CD4-positive, alpha-beta T cell treated with Interleukin-15 for 4 hours (primary cell): ENCODE data around the gene BAHCC1.
"Not testable (repeated sequence)": the region's sequence is repeated elsewhere in the genome, so short reads cannot be mapped to it uniquely, and the experiment has no call there.

Experiments used
- DNase-seq: peaks from one replicate; pipeline ENCODE4 v3.0.0-alpha.2; 2020; ENCODE audit warnings: low spot score

Gene BAHCC1

DNA sequence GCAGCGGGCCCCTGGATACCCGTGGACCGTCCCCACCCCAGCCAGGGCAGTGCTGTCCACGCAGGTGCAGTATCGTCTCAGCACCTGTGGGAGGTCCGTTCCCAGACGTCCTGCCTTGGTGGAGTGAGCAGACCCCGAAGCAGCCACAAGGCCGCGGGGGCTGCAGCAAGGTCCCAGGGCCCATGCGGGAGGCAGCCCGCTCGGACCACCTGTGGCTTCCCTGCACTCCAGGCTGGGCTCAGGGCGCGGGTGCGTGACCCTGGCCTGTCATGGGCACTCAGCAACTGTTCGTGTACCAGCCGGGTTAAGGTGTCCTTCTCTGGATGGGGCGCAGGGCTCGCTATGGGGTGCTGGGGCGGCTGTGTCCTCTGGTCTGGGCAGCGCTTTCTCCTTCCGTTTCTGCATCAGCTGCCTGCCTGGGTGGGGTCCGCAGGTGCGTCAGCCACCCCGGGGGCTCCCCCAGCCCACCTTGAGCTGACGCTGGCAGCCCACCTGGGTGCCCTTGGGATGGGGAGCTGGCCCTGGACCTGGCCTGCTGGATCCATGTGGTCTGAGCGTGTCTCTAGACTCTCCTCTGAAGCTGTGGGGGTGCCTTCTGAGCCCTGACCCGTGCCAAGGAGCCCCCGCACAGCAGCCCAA, 18.4 kb downstream of the BAHCC1 start:
- DNase-seq, result no peak

DNA sequence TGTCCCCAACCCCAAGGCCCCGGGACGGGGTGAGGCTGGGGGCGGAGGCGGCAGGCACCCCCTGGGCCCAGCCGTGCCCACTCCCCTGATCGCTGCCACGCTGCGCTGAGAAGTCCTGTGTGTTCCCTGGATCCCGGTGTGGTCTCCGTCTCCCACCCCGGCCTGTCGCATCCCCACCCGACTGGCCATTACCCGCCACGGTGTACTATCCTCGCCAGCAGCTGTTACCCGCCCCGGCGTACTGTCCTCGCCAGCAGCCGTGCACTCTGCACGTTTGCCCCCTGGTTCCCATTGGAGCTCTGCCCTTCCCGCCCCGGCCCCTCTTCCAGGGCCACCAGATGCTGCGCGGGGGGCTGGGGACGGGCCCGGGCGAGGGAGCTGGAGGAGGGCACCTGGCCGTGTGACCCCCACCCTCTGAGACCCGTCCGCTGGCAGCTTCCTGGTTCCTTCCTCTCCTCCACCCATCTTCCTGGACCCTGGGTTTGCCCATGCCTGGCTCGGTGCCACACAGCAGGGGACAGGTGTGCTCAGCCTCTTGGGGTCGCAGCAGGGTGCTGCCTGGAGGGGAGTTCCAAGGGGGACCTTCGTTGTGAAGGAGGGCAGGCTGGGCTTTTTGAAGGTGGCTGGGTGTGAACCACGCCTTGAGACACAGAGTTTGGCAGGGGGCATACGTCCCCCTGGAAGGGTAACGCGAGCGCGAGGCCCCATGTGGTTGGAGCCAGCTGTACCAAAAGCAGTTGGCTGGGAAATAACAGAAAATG, 19.7 kb downstream of the BAHCC1 start:
- DNase-seq, result no peak

DNA sequence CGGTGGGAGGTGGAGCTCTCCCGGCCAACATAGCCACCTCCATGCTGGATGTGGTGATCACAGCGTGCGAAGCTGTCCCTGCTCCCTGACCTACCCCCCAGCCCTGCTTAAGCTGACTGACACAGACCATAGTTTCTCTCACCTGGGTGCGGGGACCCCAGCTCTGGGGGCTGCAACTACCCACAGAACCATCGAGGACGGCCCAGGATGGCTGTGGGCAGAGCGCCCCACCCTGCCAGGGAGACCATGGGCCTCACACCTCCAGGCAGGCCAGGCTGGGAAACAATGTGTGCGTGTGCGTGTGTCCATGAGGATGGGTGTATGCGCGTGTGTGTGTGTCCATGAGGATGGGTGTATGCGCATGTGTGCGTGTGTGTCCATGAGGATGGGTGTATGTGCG, 20.4 kb downstream of the BAHCC1 start:
- no peak for DNase-seq

DNA sequence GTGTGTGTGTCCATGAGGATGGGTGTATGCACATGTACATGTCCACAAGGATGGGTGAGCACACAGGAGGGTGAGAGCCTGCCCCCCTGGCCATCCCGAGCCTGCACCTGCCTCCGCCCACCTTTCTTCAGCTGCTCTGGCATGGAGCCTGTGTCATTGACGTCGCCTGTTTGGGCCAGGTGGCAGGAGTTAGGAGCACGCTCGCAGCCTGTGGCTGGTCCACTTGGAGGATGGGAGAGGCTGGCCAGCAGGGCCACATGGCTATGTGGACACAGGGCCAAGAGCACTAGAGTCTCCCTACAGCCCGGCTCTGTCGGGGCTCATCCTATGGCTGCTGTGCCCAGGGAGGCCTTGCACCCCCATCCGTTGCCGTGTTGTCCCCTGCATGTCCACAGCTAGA, 21.4 kb downstream of the BAHCC1 start:
- DNase-seq, result no peak

DNA sequence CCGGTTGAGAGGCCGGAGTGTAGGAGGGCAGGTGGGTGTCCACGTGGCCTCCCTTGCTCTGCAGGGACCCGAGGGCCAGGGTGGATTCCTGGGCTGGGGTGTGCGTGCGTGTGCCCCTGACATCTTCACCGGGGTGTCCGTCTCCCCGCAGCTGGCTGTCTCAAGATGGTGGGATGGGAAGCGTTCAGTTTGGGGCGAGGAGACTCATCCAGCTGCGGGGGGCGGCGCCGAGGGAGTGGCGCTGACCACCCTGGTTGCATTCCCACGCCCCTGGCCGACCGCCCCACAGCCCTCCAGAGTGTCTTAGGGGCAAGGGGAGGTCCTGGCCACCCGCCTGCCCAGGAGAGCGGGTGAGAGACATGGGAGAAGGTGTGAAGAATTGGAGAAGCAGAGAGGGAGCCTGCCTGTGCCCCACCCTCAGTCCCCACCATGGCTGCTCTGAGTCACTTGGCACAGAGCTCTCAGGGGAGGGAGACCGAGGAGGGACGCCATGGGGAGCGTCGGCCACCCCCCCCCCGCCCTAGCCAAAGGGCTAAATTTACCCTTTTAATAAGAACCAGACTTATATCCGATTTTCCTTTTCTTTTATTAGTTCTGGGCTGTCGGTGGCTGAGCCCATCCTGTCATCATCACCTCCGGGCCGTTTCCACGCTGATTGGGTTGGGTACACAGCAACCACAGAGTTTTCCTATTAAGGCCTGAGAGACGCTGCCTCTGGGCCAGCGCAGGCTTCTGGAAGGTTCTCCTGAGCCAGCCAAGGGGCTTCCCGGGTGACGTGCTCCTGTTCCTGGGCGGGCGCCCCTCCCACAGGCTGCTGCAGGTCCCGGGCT, 22.0 kb downstream of the BAHCC1 start:
- DNase-seq, result no peak

DNA sequence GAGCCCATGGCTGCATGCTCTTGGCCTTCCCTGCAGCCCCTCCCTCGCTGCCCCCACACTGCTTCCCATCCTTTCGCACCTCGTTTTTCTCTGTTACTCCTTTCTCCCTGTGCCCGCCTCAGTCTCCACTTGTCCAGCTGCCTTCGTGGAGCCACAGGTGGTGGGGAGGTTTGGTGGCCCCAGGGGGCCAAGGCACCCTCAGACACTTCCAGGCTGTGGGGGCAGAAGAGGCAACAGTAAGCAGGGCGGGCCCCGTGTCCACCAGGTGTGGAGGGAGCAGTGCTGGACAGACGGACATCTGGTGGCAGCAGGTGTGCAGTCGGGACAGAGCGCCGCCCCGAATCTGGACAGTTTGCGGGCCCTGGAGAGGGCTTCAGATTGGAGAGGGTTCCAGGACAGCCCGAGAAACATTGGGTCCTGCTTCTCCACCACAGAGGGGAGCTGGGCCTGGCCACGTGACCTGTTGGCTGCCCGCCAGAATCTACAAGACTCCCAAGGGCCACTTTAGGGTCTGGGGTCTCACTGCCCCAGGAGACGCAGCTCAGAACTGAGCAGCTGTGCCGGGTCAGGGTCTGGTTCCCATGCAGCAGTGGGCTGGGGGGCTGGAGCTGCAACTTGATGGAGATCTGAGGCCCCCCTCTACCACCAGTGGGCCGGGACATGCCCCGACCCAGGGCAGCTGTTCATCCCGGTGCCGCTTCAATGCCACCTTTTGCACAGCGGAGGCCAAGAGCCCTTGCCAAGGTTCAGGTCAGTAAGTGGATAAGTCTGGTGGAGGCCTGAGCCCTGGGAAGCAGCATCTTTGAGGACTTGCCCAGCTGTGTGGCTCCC, 22.8 kb downstream of the BAHCC1 start:
- no peak for DNase-seq

DNA sequence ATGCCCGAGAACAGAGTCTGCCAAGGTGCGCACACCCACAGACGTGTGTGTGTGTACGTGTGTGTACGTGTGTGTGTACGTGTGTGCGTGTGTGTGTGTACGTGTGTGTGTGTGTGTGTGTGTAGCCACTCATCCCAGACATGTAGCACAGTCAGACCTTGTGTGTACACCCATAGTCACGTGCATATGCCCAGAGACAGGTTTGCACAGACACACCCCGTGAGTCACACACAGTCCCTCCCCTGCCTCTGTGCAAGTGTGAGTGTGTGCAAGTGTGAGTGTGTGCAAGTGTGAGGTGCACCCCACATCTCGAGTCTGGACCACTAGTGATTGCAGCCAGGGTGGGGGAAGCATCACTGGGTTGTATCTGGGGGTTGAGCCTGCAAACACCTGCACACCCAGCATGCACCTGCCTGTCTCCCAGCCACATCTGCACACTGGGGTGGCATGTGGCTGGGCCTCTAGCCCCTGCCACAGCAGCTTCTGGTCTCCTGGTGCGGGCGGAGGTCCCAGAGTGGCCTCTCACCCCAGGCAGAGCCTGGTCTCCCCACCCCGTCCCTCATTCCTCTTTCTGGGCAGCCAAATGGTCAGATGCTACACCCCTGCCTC, 23.6 kb downstream of the BAHCC1 start:
- DNase-seq, result no peak

DNA sequence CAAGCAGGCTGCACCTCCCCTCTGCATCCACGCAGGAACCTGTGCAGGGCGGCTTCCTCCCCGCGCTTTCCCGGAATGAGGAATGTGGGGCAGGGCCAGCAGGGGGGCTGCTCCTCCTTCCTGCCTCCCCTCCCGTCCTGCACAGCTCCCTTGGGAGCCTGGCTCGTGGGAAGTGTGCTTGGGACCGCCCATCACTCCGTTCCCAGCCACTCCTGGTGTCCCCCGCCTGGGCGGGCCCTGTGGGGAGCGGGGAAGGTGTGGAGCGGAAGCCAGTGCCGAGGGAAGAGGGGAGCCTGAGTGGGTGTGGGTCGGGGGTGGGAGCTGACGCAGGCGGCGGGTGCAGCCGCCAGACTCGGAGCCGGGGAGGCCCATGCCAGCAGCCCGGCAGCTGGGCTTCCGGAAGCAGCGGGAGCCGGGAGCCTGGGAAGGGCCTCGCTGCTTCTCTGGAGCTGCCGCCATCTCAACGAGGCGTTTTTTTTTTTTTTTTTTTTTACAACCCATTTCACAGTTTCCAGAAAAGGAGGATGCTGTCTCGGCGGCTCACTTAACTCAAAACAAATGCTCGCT, 24.1 kb downstream of the BAHCC1 start:
- no peak for DNase-seq

DNA sequence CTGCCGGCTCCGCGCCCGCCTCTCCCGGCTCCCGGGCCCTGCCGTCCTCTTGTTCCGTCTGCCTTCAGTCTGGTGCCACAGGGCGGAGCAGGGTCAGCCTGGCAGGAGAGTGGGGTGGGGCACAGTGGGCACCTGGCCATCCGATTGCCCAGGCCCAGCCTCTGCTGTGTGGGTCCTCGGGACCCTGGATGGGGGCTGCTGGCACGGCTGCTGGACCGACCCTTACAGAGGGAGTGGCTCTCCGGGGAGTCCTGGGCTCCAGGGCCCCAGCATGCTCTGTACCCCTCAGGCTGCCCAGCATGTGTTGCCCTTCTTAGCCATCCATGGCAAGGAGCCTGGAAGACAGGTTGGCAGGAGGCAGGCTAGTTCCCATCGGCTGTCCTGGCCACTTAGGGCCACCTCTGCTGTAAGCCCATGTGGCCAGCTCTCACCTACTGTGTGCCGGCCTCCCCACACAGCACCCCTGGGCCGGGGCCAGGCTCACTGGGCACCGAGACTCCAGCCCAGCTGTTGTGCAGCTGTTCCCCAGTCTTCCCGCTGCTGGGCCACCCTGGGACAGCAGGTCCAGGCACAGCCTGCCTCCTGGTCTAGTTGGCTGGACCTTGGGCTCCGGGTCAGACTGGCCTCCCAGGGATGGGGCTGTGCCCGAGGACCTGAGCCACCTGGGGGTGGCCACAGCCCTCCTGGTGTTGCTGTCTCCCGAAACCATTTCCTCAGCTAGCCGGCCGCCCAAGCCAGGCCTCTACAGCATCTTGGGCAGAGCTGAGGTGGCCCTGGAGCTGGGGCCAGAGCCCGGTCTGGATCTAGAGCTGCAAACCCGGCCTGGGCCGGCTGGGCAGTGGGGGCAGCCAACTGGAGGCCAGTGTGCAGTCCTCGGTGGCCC, 24.9 kb downstream of the BAHCC1 start:
- no peak for DNase-seq

DNA sequence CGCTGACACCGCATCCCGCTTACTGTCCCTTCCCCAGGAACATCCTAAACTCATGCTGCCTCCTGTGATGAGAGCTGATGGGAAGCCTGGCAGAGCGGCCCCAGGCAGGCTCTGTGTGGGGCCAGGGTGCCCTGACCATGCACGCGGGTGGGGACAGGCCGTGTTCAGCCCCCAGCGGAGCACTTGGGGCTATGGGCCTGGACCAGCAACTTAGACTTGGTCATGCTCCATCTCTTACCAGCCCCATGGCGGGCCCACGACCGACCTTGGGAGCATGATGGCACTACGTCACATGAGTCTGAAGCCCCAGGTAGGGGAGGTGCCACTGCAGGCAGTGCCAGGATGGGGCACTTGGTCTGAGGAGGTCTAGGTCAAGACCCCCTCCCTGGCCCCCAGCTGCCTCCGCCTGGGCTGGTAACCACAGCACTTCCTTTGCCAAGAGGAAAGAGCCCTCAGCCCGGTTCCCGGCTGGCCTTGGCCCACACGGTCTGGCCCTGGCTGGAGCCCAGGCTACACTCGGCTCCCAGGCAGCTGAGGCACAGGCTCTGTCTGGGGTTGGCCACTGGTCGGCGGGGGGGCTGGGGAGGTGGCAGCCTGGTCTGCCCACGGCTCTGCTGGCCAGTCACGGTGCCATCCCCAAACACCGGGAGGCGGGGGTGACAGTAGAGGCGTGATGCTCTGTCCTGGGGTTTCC, 25.7 kb downstream of the BAHCC1 start:
- no peak for DNase-seq

DNA sequence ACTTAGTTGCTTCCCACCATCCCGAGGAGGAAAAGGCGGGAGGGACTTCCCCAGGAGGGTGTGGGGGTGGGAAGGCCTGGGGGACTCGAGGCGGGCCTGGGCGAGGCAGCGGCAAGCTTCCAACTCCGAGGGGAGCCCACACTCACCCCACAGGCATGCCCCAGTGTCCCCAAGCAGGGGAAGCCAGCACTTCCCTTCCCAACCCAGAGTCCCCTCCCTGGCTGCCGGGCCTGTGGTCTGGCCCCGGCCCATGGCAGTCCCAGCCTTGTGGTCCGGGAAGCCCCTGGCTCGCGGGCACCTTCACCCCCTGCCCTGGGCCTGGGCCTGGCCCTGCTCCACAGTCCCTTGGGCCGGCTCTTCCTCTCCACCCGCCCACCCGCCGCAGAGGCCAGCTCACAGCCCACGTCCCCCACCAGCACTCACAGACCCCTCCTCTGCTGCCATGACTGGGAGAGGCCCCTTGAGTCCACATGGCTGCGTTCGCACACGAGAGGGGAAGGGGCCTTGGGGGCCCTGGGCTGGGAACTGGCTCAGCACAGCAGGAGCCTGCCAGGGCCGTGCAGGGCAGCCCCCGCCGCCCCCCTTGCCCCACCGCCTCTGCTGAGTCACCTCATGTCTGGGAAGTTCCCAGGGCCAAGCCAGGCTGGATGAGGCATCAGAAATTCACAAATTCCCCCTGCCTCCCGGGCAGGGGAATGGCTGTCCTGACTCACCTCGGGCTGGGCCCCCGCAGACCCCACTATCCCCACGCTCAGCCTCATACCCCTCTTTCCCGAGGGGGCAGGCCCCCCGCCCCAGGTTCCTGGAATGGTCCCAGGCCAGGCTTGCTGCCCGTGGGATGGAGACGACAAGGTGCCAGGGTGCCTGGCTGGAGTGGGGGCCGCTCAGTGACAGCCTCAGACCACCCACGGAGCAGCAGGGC, 27.8 kb downstream of the BAHCC1 start:
- DNase-seq, result no peak

DNA sequence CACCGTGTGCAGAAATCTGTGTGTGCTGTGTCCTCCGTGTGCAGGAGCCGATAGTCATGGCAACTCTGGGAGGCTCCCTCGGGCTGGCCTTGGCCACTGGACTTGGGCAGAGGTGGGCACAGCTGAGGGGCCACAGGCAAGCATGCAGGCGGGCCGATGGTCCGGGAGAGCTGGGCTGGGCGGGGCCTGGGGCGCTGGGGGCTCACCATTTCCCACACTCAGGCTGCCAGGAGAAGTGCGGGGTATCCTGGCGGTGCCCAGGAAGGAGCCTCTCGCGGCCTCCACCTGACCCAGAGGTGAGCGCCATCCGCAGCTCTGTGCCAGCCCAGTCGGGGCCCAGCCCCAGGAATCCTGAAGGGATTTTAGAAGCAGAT, 28.4 kb downstream of the BAHCC1 start:
- no peak for DNase-seq

DNA sequence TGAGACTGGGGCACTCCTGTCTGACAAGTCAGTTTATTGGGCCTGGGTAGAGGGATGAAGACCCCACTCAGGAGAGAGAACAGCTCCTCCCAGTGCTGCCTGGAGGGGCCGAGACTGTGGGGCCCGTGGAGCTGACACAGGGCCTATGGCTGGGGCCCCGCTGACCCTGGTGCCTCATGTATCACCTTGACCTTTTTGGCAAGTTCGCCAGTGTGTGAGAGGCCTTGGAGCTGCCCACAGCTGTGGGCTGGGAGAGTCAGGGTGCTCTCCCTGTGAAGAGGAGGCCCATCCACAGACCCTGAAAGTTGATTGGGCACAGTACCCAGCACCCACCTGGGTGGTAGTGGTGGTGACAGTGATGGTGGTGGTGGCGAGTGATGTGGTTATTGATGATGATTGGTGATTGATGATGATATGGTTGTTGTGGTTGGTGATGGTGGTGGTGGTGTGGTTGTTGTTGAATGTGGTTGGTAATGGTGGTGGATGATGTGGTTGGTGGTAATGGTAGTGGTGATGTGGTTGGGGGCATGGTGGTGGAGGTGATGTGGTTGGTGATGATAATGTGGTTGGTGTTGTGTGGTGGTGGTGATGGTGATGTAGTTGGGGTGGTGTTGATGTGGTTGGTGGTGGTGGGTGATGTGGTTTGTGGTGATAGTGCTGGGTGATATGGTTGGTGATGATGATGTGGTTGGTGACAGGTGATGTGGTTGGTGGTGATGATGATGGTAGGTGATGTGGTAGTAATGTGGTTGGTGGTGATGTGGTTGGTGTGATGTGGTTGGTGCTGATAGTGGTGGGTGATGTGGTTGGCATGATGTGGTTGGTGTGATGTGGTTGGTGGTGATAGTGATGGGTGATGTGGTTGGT, 29.1 kb downstream of the BAHCC1 start:
- DNase-seq, result no peak

DNA sequence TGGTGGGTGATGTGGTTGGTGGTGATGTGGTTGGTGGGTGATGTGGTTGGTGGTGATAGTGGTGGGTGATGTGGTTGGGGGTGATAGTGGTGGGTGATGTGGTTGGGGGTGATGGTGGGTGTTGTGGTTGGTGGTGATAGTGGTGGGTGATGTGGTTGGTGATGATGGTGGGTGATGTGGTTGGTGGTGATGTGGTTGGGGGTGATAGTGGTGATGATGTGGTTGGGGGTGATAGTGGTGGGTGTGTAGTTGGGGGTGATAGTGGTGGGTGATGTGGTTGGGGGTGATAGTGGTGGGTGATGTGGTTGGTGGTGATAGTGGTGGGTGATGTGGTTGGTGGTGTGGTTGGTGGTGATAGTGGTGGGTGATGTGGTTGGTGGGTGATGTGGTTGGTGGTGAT, 29.8 kb downstream of the BAHCC1 start:
- not testable (repeated sequence) for DNase-seq

DNA sequence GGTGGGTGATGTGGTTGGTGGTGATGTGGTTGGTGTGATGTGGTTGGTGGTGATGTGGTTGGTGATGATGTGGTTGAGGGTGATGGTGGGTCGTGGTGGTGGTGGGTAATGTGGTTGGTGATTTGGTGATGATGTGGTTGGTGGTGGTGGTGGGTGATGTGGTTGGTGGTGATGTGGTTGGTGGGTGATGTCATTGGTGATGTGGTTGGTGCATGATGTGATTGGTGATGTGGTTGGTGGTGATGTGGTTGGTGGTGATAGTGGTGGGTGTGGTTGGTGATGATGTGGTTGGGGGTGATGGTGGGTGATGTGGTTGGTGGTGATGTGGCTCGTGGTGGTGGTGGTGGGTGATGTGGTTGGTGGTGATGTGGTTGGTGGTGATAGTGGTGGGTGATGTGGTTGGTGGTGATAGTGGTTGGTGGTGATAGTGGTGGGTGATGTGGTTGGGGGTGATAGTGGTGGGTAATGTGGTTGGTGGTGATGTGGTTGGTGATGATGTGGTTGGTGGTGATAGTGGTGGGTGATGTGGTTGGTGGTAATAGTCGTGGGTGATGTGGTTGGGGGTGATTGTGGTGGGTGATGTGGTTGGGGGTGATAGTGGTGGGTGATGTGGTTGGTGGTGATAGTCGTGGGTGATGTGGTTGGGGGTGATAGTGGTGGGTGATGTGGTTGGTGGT, 30.6 kb downstream of the BAHCC1 start:
- DNase-seq, result not testable (repeated sequence)

DNA sequence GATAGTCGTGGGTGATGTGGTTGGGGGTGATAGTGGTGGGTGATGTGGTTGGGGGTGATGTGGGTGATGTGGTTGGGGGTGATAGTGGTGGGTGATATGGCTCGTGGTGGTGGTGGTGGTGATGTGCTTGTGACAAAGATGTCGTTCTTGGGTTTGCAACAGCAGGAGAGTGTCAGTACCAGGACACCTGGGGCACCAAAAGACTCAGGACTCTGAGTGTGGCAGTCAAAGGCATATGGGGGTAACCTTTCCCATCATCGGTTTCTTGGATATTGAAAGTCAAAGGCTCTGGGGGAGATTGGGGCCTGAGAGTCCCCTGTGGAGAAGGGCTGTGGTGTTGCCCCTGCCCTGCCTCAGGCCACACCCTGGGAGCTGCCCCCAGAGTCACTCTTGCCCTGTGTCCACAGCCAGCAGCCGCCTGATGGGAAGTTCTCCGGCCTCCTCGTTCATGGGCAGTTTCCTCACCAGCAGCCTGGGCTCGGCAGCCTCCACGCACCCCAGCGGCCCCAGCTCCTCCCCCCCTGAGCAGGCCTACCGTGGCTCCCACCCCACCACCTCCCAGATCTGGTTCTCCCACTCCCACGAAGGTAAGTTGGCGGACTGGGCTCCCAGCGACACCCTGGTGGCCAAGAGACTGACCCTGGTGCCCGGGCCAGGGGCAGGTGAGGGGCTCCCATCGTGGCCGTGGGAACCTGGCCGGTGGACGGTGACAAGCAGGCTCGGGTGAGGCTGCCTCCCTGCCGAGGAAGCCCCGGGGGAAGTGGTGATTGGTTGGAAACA, 31.3 kb downstream of the BAHCC1 start:
- no peak for DNase-seq
